Thyroid gland (tissue), 4 donors: ENCODE measurements around the gene EVA1A.

Source experiments
- CTCF ChIP-seq, 6 experiments: fragments of 200-600 bp in 3 of 6; fragments of 450-650 bp in 3 of 6; sonication (generic) in 3 of 6; IDR thresholded peaks; one replicate each; pipeline ENCODE4 v1.5.1; 2016 to 2019; ENCODE audit warnings: antibody characterized with exemption in 6 of 6, mild to moderate bottlenecking in 2 of 6, inconsistent platforms in 1 of 6, moderate library complexity in 1 of 6
- POLR2A ChIP-seq, 2 donors: fragments of 450-650 bp; IDR thresholded peaks; one replicate each; pipeline ENCODE4 v1.6.1; 2017; ENCODE audit warnings: antibody characterized with exemption in 2 of 2, mild to moderate bottlenecking in 2 of 2, moderate library complexity in 1 of 2

DNA sequence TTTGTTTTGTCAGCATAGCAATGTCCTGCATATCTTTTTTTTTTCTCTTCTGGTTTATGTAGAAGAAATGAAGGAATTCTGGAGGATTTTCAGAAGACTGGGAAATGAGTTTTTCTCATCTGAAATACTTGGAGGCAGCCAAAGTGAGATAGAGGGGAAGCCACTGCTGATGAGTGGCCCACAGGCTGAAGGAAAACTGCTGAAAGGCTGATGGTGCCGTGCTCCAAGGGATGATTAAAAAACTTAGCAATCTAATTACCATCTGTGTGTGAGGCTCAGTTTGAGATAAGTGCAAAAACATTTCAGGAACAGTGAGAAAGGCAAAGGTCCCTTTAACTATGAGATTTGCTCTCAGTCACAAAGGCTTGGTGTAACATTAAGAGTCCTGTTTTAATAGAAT lies 98.5 kb downstream of the EVA1A start:
- no peak for TF ChIP-seq CTCF (IDR thresholded peaks at IDR 0.05)
- TF ChIP-seq POLR2A (IDR thresholded peaks at IDR 0.05) = no peak
